K562 (cell line): ENCODE data around the gene DPM1. TPM values are rescaled to one million over a fixed set of nuclear protein-coding genes. Genes with fewer than 3 reads are reported as not detected.

Source experiments
- ARID4B ChIP-seq: sonication (generic); formaldehyde crosslinking; IDR thresholded peaks from 2 replicates; pipeline ENCODE4 v1.8.0; 2022; ENCODE audit warnings: mild to moderate bottlenecking, missing genetic modification reagents
- DEAF1 ChIP-seq: fragments of 450-650 bp; formaldehyde crosslinking; IDR thresholded peaks from 2 replicates; pipeline ENCODE4 v1.4.0; 2020; ENCODE audit warnings: mild to moderate bottlenecking, moderate library complexity
- ETV1 ChIP-seq: fragments of 450-650 bp; conservative IDR thresholded peaks from 2 replicates; pipeline ENCODE4 v1.6.1; 2016; ENCODE audit warnings: missing genetic modification characterization, control low read depth, low read depth, missing compliant biosample characterization
- HBP1 ChIP-seq: fragments of 450-650 bp; formaldehyde crosslinking; IDR thresholded peaks from 2 replicates; pipeline ENCODE4 v1.4.0; 2022; ENCODE audit warnings: missing genetic modification characterization
- HEY1 ChIP-seq: fragments of 250-450 bp; sonication (Bioruptor Pico); IDR thresholded peaks from 2 replicates; pipeline ENCODE4 v1.5.0; 2020; ENCODE audit warnings: mild to moderate bottlenecking, moderate library complexity, borderline replicate concordance
- HOMEZ ChIP-seq: fragments of 250-450 bp; sonication (Bioruptor Pico); IDR thresholded peaks from 2 replicates; pipeline ENCODE4 v1.4.0; 2020; ENCODE audit warnings: mild to moderate bottlenecking, moderate library complexity
- KDM2B ChIP-seq: fragments of 250-450 bp; sonication (Bioruptor Pico); IDR thresholded peaks from 2 replicates; pipeline ENCODE4 v1.8.0; 2021; ENCODE audit warnings: mild to moderate bottlenecking, moderate library complexity
- L3MBTL2 ChIP-seq: fragments of 450-650 bp; IDR thresholded peaks from 2 replicates; pipeline ENCODE4 v1.6.1; 2016; ENCODE audit warnings: mild to moderate bottlenecking, moderate library complexity
- MBD2 ChIP-seq: sonication (generic); IDR thresholded peaks from 2 replicates; pipeline ENCODE4 v1.6.1; 2016; ENCODE audit warnings: low read depth, borderline replicate concordance
- NFIX ChIP-seq: fragments of 250-450 bp; sonication (Bioruptor Pico); IDR thresholded peaks from 2 replicates; pipeline ENCODE4 v1.4.0; 2020; ENCODE audit warnings: low read depth, mild to moderate bottlenecking, moderate library complexity
- PRPF4 ChIP-seq: fragments of 200-400 bp; formaldehyde crosslinking; IDR thresholded peaks from one replicate; pipeline ENCODE4 v1.6.1; 2017; ENCODE audit warnings: low read length, low read depth, mild to moderate bottlenecking; ENCODE audit not compliant: insufficient read depth, poor library complexity, severe bottlenecking
- SMARCC2 ChIP-seq: fragments of 450-650 bp; IDR thresholded peaks from 2 replicates; pipeline ENCODE4 v1.6.1; 2017; ENCODE audit warnings: antibody characterized with exemption, moderate library complexity, mild to moderate bottlenecking, low read depth
- SMARCE1 ChIP-seq: fragments of 450-650 bp; IDR thresholded peaks from 2 replicates; pipeline ENCODE4 v1.7.1; 2016; ENCODE audit warnings: mild to moderate bottlenecking
- TAF7 ChIP-seq: fragments of 450-650 bp; IDR thresholded peaks from 2 replicates; pipeline ENCODE4 v1.6.1; 2016; ENCODE audit warnings: missing genetic modification characterization, missing compliant biosample characterization
- THAP7 ChIP-seq: fragments of 250-450 bp; sonication (Bioruptor Pico); IDR thresholded peaks from 2 replicates; pipeline ENCODE4 v1.5.0; 2021
- THRAP3 ChIP-seq: fragments of 450-650 bp; IDR thresholded peaks from 2 replicates; pipeline ENCODE4 v1.6.1; 2016; ENCODE audit warnings: mild to moderate bottlenecking, inconsistent platforms, borderline replicate concordance
- ZBTB17 ChIP-seq: fragments of 450-650 bp; formaldehyde crosslinking; IDR thresholded peaks from 2 replicates; pipeline ENCODE4 v1.4.0; 2020; ENCODE audit warnings: mild to moderate bottlenecking
- ZNF780A ChIP-seq: fragments of 250-450 bp; sonication (Bioruptor Pico); IDR thresholded peaks from 2 replicates; pipeline ENCODE4 v1.5.0; 2021; ENCODE audit warnings: mild to moderate bottlenecking
- polyA plus RNA-seq, 8 experiments: library from polyadenylated mRNA; depleted of rRNA in 4 of 8; stranded (reverse) in 5 of 8; unstranded in 3 of 8; fragments of >200 nt; fragmentation: Nextera tagmentation in 2 of 8; fragmentation: Illumina TruSeq in 1 of 8; extraction: Ambion mirVana in 2 of 8; extraction: Trizol in 1 of 8; gene quantifications; 2 replicates each; pipeline versions ENCODE4 v1.2.1 to v1.2.3, GENCODE V29; 2011 to 2014; ENCODE audit warnings: inconsistent platforms in 1 of 8, missing spikeins in 1 of 8
- total RNA-seq, 7 experiments: library from RNA; depleted of rRNA in 6 of 7; stranded (reverse); fragments of >200 nt in 6 of 7; fragmentation: Illumina TruSeq in 2 of 7; extraction: Trizol in 2 of 7; gene quantifications; 2 replicates each; pipeline versions ENCODE4 v1.2.1 to v1.2.3, GENCODE V29; 2011 to 2021; ENCODE audit warnings: low replicate concordance in 1 of 7

DPM1 gene
- total and polyA plus RNA-seq, 9 of the 15 experiments (the other 6 are each of a cell fraction or from before 2014, with no cell fraction given) = 75.2 to 190 (median 153) TPM

- TF ChIP-seq KDM2B (peak; percentile 75; the same call in 1 of the 2 replicates), THRAP3 (no peak), ZBTB17 (peak; percentile 84), DEAF1 (0 out of 2 replicates have a peak, but pooled peaks have one; percentile 13), PRPF4 (peak; percentile 67), ARID4B (CRISPR knock-in tag) (peak; percentile 91), MBD2 (peak; percentile 75), SMARCC2 (no peak), SMARCE1 (no peak), ETV1 (tag) (peak; percentile 88), HEY1 (CRISPR knock-in tag) (no peak), ZNF780A (no peak), TAF7 (tag) (peak; percentile 76; the same call in 1 of the 2 replicates), L3MBTL2 (peak; percentile 100), NFIX (CRISPR knock-in tag) (no peak), HOMEZ (CRISPR knock-in tag) (0 out of 2 replicates have a peak, but pooled peaks have one; percentile 16), THAP7 (CRISPR knock-in tag) (0 out of 2 replicates have a peak, but pooled peaks have one; percentile 64), HBP1 (CRISPR knock-in tag) (no peak; the same call in 1 of the 2 replicates)
These were observed 26.9 kb downstream of the DPM1 start, which contains the start of gene ADNP (continued) for GRCh38 chr20:50931306-50932015.
